ENCODE measurements around the gene GPRIN2. TPM values are rescaled to one million over a fixed set of nuclear protein-coding genes. Genes with fewer than 3 reads are reported as not detected.
"Not testable (repeated sequence)": the region's sequence is repeated elsewhere in the genome, so short reads cannot be mapped to it uniquely, and the experiment has no call there.

GPRIN2 gene
- polyA plus RNA-seq, 4 donors = 13.9 to 33.5 (median 20.1) TPM

DNA sequence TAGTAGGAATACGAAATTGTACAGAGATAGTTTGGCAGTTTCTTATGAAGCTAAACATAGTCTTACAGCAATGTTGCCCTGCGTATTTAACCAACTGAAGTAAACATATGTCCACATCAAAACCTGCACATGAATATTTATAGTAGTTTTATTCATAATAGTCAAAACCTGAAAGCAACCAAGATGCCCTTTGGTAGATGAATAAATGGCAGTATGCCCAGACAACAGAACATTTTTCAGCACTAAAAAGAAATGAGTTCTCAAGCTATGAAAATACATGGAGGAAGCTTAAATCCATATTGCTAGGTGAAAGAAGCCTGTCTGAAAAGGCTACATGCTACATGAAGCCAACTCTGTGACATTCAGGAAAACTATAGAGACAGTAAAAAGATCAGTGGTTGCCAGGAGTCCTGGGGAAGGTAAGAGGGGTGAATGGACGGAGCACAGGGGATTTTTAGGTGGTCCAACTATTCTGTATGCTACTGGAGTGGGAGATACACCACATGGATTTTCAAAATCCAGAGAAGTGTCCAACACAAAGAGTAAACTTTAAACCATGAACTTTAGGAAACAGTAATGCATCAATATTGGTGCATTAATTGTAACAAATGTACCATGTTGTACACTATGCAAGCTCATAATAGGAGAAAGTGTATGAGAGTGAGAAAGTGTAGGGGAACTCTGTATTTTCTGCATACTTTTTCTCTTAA, 17.6 kb downstream of the GPRIN2 start:
- peaks cover 0 to 3% (median 0%) of the 10 kb centered on the region in 3 donors for H3K27me3 ChIP-seq (ENCODE audit: control insufficient read depth in 3 of 3, insufficient read depth in 3 of 3, low read length in 3 of 3)
- FAIRE-seq (no peak), DNase-seq (no peak)
- WGBS, 3 donors = 84 to 86% (median 86%) methylated on average over 3 of the region's 3 CpGs
- no peak overlapping the region for H3K4me3 ChIP-seq (ENCODE audit: low read depth in 1 of 3, low read length in 3 of 3)
- H3K4me1 ChIP-seq (ENCODE audit: control insufficient read depth in 3 of 3, insufficient read depth in 2 of 3, low read depth in 1 of 3, low read length in 2 of 3) = peaks cover 3 to 15% (median 4%) of the 10 kb centered on the region in 3 donors
- peaks cover 0 to 4% of the 10 kb centered on the region in 2 donors for H3K9me3 ChIP-seq (ENCODE audit: control insufficient read depth in 2 of 2, insufficient read depth in 1 of 2, low read depth in 1 of 2, low read length in 1 of 2)
- no peak overlapping the region for H3K27ac ChIP-seq (ENCODE audit: low read depth in 1 of 3, low read length in 2 of 3)
- peaks cover 0 to 4% (median 0%) of the 10 kb centered on the region in 3 donors for H3K36me3 ChIP-seq (ENCODE audit: control insufficient read depth in 3 of 3, insufficient read depth in 2 of 3, low read depth in 1 of 3, low read length in 3 of 3)

DNA sequence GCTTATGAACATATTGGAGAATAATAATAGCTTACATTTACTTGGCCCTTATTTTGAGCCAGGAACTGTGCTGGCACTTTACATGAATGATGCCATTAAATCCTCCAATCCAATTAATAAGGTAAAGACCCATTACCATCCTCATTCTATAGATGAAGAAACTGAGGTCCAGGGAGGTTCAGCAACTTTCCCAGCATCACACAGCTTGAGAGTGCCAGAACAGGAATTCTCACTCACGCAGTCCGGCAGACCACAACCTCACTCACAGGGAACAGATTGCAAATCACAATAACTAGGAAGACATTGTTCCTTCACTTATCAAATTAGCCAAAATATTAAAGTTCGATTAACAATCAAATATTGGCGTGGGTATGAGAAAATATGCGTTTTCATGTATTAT, 18.3 kb downstream of the GPRIN2 start:
- no peaks in the 10 kb centered on the region for H3K36me3 ChIP-seq (ENCODE audit: control insufficient read depth in 3 of 3, insufficient read depth in 2 of 3, low read depth in 1 of 3, low read length in 3 of 3)
- peaks cover 0 to 3% (median 0%) of the 10 kb centered on the region in 3 donors for H3K27me3 ChIP-seq (ENCODE audit: control insufficient read depth in 3 of 3, insufficient read depth in 3 of 3, low read length in 3 of 3)
- H3K9me3 ChIP-seq (ENCODE audit: control insufficient read depth in 2 of 2, insufficient read depth in 1 of 2, low read depth in 1 of 2, low read length in 1 of 2) = peaks cover 0 to 4% of the 10 kb centered on the region in 2 donors
- peaks cover 3 to 15% (median 4%) of the 10 kb centered on the region in 3 donors for H3K4me1 ChIP-seq (ENCODE audit: control insufficient read depth in 3 of 3, insufficient read depth in 2 of 3, low read depth in 1 of 3, low read length in 2 of 3)
- H3K27ac ChIP-seq (ENCODE audit: low read depth in 1 of 3, low read length in 2 of 3) = no peak overlapping the region
- DNase-seq (no peak), FAIRE-seq (no peak)
- H3K4me3 ChIP-seq (ENCODE audit: low read depth in 1 of 3, low read length in 3 of 3) = no peak overlapping the region
- 88 to 93% (median 90%) methylated on average over 5 of the region's 5 CpGs for WGBS, 3 donors

DNA sequence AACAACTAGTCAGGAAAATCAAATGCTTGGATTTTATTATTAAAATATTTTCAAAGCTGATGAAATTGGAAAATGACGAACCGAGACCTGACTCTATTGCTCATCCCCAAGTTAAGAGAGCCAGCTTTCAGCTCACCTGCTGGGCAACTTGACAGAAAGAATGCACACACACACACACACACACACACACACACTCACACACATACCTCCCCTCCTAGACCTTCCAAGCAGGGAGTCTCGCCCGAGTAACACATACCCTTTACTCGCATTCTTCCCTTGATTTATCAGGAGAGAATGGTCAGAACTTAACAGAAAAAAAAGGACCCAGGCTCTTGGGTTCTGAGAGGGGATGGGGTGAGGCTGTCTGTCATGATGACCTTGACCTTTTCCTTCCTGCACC, 19.1 kb downstream of the GPRIN2 start:
- DNase-seq (no peak), FAIRE-seq (no peak)
- Histone ChIP-seq H3K4me3 (ENCODE audit: low read depth in 1 of 3, low read length in 3 of 3) (no peak overlapping the region), H3K4me1 (ENCODE audit: control insufficient read depth in 3 of 3, insufficient read depth in 2 of 3, low read depth in 1 of 3, low read length in 2 of 3) (peaks cover 3 to 15% (median 4%) of the 10 kb centered on the region in 3 donors), H3K9me3 (ENCODE audit: control insufficient read depth in 2 of 2, insufficient read depth in 1 of 2, low read depth in 1 of 2, low read length in 1 of 2) (no peaks in the 10 kb centered on the region), H3K27me3 (ENCODE audit: control insufficient read depth in 3 of 3, insufficient read depth in 3 of 3, low read length in 3 of 3) (peaks cover 0 to 3% (median 0%) of the 10 kb centered on the region in 3 donors), H3K36me3 (ENCODE audit: control insufficient read depth in 3 of 3, insufficient read depth in 2 of 3, low read depth in 1 of 3, low read length in 3 of 3) (no peaks in the 10 kb centered on the region), H3K27ac (ENCODE audit: low read depth in 1 of 3, low read length in 2 of 3) (no peak overlapping the region)
- 78 to 89% (median 80%) methylated on average over 5 of the region's 5 CpGs for WGBS, 3 donors

DNA sequence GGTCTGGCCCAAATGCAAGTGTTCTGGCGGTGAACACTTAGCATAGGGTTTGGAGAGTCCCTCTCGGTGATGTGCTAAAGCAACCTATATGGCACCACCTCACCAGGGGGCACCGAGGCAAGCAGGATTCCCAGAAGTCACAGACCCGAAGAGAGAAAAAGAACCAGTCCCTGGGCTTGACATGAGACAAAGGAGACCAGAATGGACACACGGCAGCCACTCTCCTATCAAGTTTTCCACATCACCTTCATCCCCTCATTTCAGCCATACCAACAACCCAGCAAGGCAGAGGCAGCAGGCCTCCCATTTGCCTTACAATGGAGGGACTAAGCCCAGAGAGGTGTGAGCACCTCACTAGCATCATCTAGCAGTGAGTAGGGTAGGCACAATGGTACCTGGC, 19.7 kb downstream of the GPRIN2 start:
- no peaks in the 10 kb centered on the region for H3K9me3 ChIP-seq (ENCODE audit: control insufficient read depth in 2 of 2, insufficient read depth in 1 of 2, low read depth in 1 of 2, low read length in 1 of 2)
- H3K4me1 ChIP-seq (ENCODE audit: control insufficient read depth in 3 of 3, insufficient read depth in 2 of 3, low read depth in 1 of 3, low read length in 2 of 3) = peaks cover 3 to 15% (median 4%) of the 10 kb centered on the region in 3 donors
- no peaks in the 10 kb centered on the region for H3K36me3 ChIP-seq (ENCODE audit: control insufficient read depth in 3 of 3, insufficient read depth in 2 of 3, low read depth in 1 of 3, low read length in 3 of 3)
- no peak overlapping the region for H3K4me3 ChIP-seq (ENCODE audit: low read depth in 1 of 3, low read length in 3 of 3)
- H3K27me3 ChIP-seq (ENCODE audit: control insufficient read depth in 3 of 3, insufficient read depth in 3 of 3, low read length in 3 of 3) = peaks cover 0 to 3% (median 0%) of the 10 kb centered on the region in 3 donors
- 83 to 90% (median 87%) methylated on average over 5 of the region's 5 CpGs for WGBS, 3 donors
- no peak for DNase-seq
- no peak overlapping the region for H3K27ac ChIP-seq (ENCODE audit: low read depth in 1 of 3, low read length in 2 of 3)
- no peak for FAIRE-seq

DNA sequence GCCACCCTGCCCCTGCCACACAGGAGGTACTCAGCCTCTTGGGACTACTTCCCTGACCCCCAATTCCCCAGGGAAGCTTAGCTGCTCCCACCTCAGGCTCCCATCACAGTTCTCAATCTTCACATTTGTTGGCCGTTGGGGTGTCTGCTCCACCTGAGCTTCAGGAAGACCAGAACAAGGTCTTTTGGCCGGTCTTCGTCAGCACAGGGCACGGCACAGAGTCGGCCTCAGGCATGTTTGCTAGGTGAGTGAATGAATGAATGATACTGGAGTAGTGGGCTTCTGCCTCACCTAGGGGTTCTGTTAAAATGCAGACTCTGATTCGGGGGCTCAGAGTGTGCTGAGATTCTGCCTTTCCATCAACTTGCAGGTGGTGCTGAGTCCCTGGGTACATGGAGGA, 20.3 kb downstream of the GPRIN2 start:
- H3K4me3 ChIP-seq (ENCODE audit: low read depth in 1 of 3, low read length in 3 of 3) = no peak overlapping the region
- peaks cover 0 to 3% (median 0%) of the 10 kb centered on the region in 3 donors for H3K27me3 ChIP-seq (ENCODE audit: control insufficient read depth in 3 of 3, insufficient read depth in 3 of 3, low read length in 3 of 3)
- no peaks in the 10 kb centered on the region for H3K36me3 ChIP-seq (ENCODE audit: control insufficient read depth in 3 of 3, insufficient read depth in 2 of 3, low read depth in 1 of 3, low read length in 3 of 3)
- FAIRE-seq (no peak), DNase-seq (no peak)
- peaks cover 3 to 15% (median 4%) of the 10 kb centered on the region in 3 donors for H3K4me1 ChIP-seq (ENCODE audit: control insufficient read depth in 3 of 3, insufficient read depth in 2 of 3, low read depth in 1 of 3, low read length in 2 of 3)
- 86 to 90% (median 88%) methylated on average over 6 of the region's 6 CpGs for WGBS, 3 donors
- H3K9me3 ChIP-seq (ENCODE audit: control insufficient read depth in 2 of 2, insufficient read depth in 1 of 2, low read depth in 1 of 2, low read length in 1 of 2) = no peaks in the 10 kb centered on the region
- no peak overlapping the region for H3K27ac ChIP-seq (ENCODE audit: low read depth in 1 of 3, low read length in 2 of 3)

DNA sequence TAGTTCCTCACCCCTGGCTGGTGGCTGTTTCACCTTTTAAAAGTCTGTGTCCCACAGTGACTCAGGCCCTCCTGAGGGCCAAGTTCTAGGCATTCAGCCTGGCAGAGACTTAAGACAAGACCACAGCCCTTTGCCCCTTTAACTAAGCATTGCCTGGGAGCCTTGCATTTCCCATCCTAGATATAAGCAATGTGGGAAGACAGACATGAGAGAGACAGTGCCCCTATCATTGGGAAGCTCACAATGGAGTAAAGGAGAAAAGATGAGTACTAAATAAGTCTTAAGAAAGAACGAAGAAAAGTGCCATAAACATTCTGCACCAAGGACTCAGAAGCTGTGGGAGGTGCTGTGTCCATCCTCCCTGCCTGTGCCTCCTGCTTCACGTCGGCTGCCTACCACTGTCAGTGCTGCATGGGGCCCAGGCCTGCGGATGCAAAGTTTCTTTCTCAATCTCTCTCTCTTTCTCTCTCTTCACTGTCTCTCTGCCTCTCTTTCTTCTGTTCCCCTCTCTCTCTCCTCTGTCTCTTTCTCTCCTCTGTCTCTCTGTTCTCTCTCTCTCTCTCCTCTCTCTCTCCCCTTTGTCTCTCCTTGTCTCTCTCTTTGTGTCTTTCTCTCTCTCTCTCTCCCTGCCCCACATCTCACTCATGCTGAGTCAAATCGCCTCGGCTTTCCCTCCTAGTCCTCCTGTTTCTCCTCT, 21.5 kb downstream of the GPRIN2 start:
- FAIRE-seq (no peak), DNase-seq (no peak)
- Histone ChIP-seq H3K9me3 (ENCODE audit: control insufficient read depth in 2 of 2, insufficient read depth in 1 of 2, low read depth in 1 of 2, low read length in 1 of 2) (no peaks in the 10 kb centered on the region), H3K36me3 (ENCODE audit: control insufficient read depth in 3 of 3, insufficient read depth in 2 of 3, low read depth in 1 of 3, low read length in 3 of 3) (no peaks in the 10 kb centered on the region), H3K27me3 (ENCODE audit: control insufficient read depth in 3 of 3, insufficient read depth in 3 of 3, low read length in 3 of 3) (no peaks in the 10 kb centered on the region), H3K4me3 (ENCODE audit: low read depth in 1 of 3, low read length in 3 of 3) (no peak overlapping the region), H3K27ac (ENCODE audit: low read depth in 1 of 3, low read length in 2 of 3) (no peak overlapping the region), H3K4me1 (ENCODE audit: control insufficient read depth in 3 of 3, insufficient read depth in 2 of 3, low read depth in 1 of 3, low read length in 2 of 3) (peaks cover 0 to 5% (median 0%) of the 10 kb centered on the region in 3 donors)
- WGBS, 3 donors = 83 to 85% (median 84%) methylated on average over 6 of the region's 6 CpGs

DNA sequence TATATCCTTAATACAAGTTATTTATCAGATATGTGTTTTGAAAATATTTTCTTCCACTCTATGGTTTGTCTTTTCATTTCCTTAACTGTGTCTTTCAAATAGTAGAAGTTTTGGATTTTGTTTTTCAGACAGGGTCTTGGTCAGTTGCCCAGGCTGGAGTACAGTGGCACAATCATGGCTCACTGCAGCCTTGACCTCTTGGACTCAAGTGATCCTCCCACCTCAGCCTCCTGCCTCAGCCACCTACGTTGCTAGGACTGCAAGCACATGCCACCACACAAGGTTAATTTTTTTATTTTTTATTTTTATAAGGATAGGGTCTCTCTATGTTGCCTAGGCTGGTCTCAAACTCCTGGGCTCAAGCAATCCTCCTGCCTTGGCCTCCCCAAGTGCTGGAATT, 24.2 kb downstream of the GPRIN2 start:
- not testable (repeated sequence) for H3K36me3 ChIP-seq (ENCODE audit: control insufficient read depth in 3 of 3, insufficient read depth in 2 of 3, low read depth in 1 of 3, low read length in 3 of 3); H3K27me3 ChIP-seq (ENCODE audit: control insufficient read depth in 3 of 3, insufficient read depth in 3 of 3, low read length in 3 of 3); DNase-seq; H3K4me1 ChIP-seq (ENCODE audit: control insufficient read depth in 3 of 3, insufficient read depth in 2 of 3, low read depth in 1 of 3, low read length in 2 of 3); H3K9me3 ChIP-seq (ENCODE audit: control insufficient read depth in 2 of 2, insufficient read depth in 1 of 2, low read depth in 1 of 2, low read length in 1 of 2); H3K27ac ChIP-seq (ENCODE audit: low read depth in 1 of 3, low read length in 2 of 3); H3K4me3 ChIP-seq (ENCODE audit: low read depth in 1 of 3, low read length in 3 of 3); FAIRE-seq
- 43 to 67% (median 50%) methylated on average over 1 of the region's 1 CpG for WGBS, 3 donors

DNA sequence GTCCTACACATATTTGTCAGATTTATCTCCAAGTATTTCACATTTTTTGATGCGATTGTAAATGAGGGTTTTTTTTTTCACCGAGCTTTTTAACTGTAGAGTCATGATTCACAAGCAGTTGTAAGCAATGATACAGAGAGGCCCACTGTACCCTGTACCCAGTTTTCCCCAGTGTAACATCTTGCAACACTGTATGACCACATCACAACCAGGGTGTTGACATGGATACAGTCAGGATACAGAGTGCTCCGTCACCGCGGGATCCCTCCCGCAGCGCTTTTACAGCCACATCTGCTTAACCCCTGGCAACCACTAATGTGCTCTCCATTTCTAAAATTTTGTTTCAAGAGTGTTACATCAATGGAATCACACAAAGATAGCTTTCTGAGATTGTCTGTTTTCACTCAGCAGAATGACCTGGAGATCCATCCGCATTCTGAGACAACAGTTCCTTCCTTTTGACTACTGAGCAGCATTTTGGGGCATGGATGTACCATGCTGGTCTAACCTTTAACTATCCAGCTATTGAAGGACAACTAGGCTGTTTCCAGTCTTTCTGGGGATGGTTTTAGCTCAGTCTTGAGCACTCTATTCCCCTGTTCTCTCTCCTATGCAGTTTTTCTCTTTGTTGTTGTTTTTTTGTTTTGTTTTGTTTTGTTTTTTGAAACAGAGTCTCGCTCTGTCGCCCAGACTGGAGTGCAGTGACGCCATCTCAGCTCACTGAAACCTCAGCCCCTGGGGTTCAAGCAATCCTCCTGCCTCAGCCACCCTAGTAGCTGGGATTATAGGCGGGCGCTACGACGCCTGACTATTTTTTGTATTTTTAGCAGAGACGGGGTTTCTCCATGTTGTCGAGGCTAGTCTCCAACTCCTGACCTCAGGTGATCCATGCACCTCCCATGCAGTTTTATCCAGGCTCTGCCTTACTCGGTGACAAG, 25.9 kb downstream of the GPRIN2 start:
- Histone ChIP-seq H3K9me3 (ENCODE audit: control insufficient read depth in 2 of 2, insufficient read depth in 1 of 2, low read depth in 1 of 2, low read length in 1 of 2) (no peaks in the 10 kb centered on the region), H3K4me3 (ENCODE audit: low read depth in 1 of 3, low read length in 3 of 3) (no peak overlapping the region), H3K36me3 (ENCODE audit: control insufficient read depth in 3 of 3, insufficient read depth in 2 of 3, low read depth in 1 of 3, low read length in 3 of 3) (no peaks in the 10 kb centered on the region), H3K4me1 (ENCODE audit: control insufficient read depth in 3 of 3, insufficient read depth in 2 of 3, low read depth in 1 of 3, low read length in 2 of 3) (no peaks in the 10 kb centered on the region), H3K27ac (ENCODE audit: low read depth in 1 of 3, low read length in 2 of 3) (no peak overlapping the region), H3K27me3 (ENCODE audit: control insufficient read depth in 3 of 3, insufficient read depth in 3 of 3, low read length in 3 of 3) (no peaks in the 10 kb centered on the region)
- 86 to 93% (median 90%) methylated on average over 18 of the region's 18 CpGs for WGBS, 3 donors
- FAIRE-seq = no peak
- DNase-seq = peak in 1 of 2 donors; percentile 93
